Measurements from ENCODE around the gene KCNQ1. TPM values are rescaled to one million over a fixed set of nuclear protein-coding genes. Genes with fewer than 3 reads are reported as not detected.

KCNQ1 gene
- total and polyA plus RNA-seq, 2 experiments from 2014 or later, result 0.45 to 0.87 TPM

GRCh38 chr11:2590965-2591754, 146.4 kb downstream of the KCNQ1 start:
- H3K4me2 ChIP-seq, result no peak overlapping the region
- Mint-ChIP-seq H3K27me3 (ENCODE audit: insufficient read depth, low read depth, poor library complexity) (peaks cover 88% of the 10 kb centered on the region), H3K4me1 (peaks cover 3% of the 10 kb centered on the region; the same call in 1 of the 3 replicates), H3K36me3 (ENCODE audit: low read depth) (peaks cover 4% of the 10 kb centered on the region; the same call in 1 of the 3 replicates), H3K4me3 (no peak overlapping the region), H3K9me3 (peaks cover 4% of the 10 kb centered on the region), H3K27ac (no peak overlapping the region)
- TF ChIP-seq EZH2phosphoT487 (IDR thresholded peaks at IDR 0.05; ENCODE audit: unreplicated experiment) (no peak), ZNF462 (CRISPR knock-in tag; IDR thresholded peaks at IDR 0.05) (no peak)
- H3K36me3 ChIP-seq (ENCODE audit: insufficient read depth), result no peaks in the 10 kb centered on the region
- peaks cover 96% of the 10 kb centered on the region for H3K27me3 ChIP-seq (ENCODE audit: insufficient read depth)
- H3K79me2 ChIP-seq (replicated peaks; ENCODE audit: insufficient read depth), result no peaks in the 10 kb centered on the region
- ATAC-seq, result peak; percentile 20; the same call in 1 of the 3 replicates
- DNase-seq (ENCODE audit: low spot score), result no peak
- H2AFZ ChIP-seq, result no peak overlapping the region
- H3K4me1 ChIP-seq (ENCODE audit: insufficient read depth), result no peaks in the 10 kb centered on the region
- no peak overlapping the region for H3K27ac ChIP-seq (ENCODE audit: low read depth)
- H3K4me3 ChIP-seq, result no peak overlapping the region
- H4K20me1 ChIP-seq (replicated peaks; ENCODE audit: insufficient read depth), result no peaks in the 10 kb centered on the region
- no peaks in the 10 kb centered on the region for H3K9me2 ChIP-seq (ENCODE audit: insufficient read depth)
- H3F3A ChIP-seq (replicated peaks; ENCODE audit: low read depth), result no peaks in the 10 kb centered on the region

GRCh38 chr11:2591805-2592204, 147.0 kb downstream of the KCNQ1 start:
- peaks cover 3% of the 10 kb centered on the region; the same call in 1 of the 3 replicates for H3K4me1 Mint-ChIP-seq
- no peak for TF ChIP-seq REST (IDR thresholded peaks at IDR 0.05; ENCODE audit: unreplicated experiment)
- TF ChIP-seq ETS1 (IDR thresholded peaks at IDR 0.05), result no peak
- TF ChIP-seq CTCF (conservative IDR thresholded peaks at IDR 0.05; ENCODE audit: low read depth in 2 of 2), result no peak
- no peak for TF ChIP-seq ZNF114 (CRISPR knock-in tag; IDR thresholded peaks at IDR 0.05)
- no peak for TF ChIP-seq EZH2 (IDR thresholded peaks at IDR 0.05; ENCODE audit: low read depth, unreplicated experiment)

More at GRCh38 chr11:2591805-2592204, 147.0 kb downstream of the KCNQ1 start:
- Mint-ChIP-seq H3K27me3 (ENCODE audit: insufficient read depth, low read depth, poor library complexity) (peaks cover 87% of the 10 kb centered on the region), H3K36me3 (ENCODE audit: low read depth) (peaks cover 4% of the 10 kb centered on the region; the same call in 1 of the 3 replicates), H3K27ac (no peak overlapping the region), H3K4me3 (no peak overlapping the region), H3K9me3 (peaks cover 4% of the 10 kb centered on the region)
- Histone ChIP-seq H3K4me2 (no peak overlapping the region), H3K36me3 (ENCODE audit: insufficient read depth) (no peaks in the 10 kb centered on the region), H3K4me3 (no peak overlapping the region), H3K9me2 (ENCODE audit: insufficient read depth) (no peaks in the 10 kb centered on the region), H3K79me2 (replicated peaks; ENCODE audit: insufficient read depth) (no peaks in the 10 kb centered on the region), H3K27me3 (ENCODE audit: insufficient read depth) (peaks cover 99% of the 10 kb centered on the region), H3K4me1 (ENCODE audit: insufficient read depth) (no peaks in the 10 kb centered on the region), H4K20me1 (replicated peaks; ENCODE audit: insufficient read depth) (no peaks in the 10 kb centered on the region), H3F3A (replicated peaks; ENCODE audit: low read depth) (no peaks in the 10 kb centered on the region), H3K27ac (ENCODE audit: low read depth) (no peak overlapping the region), H2AFZ (no peak overlapping the region)
- no peak for ATAC-seq
- no peak for DNase-seq (ENCODE audit: low spot score)

Measured in GM23338 (cell line).